Brain pericyte (primary cell): ENCODE results near the gene IWS1.
"Not testable (repeated sequence)": the region's sequence is repeated elsewhere in the genome, so short reads cannot be mapped to it uniquely, and the experiment has no call there.

Experiments used
- DNase-seq: peaks from one replicate; pipeline ENCODE4 v3.0.0-alpha.2; 2012; ENCODE audit warnings: low read depth, low spot score

The IWS1 gene

DNA sequence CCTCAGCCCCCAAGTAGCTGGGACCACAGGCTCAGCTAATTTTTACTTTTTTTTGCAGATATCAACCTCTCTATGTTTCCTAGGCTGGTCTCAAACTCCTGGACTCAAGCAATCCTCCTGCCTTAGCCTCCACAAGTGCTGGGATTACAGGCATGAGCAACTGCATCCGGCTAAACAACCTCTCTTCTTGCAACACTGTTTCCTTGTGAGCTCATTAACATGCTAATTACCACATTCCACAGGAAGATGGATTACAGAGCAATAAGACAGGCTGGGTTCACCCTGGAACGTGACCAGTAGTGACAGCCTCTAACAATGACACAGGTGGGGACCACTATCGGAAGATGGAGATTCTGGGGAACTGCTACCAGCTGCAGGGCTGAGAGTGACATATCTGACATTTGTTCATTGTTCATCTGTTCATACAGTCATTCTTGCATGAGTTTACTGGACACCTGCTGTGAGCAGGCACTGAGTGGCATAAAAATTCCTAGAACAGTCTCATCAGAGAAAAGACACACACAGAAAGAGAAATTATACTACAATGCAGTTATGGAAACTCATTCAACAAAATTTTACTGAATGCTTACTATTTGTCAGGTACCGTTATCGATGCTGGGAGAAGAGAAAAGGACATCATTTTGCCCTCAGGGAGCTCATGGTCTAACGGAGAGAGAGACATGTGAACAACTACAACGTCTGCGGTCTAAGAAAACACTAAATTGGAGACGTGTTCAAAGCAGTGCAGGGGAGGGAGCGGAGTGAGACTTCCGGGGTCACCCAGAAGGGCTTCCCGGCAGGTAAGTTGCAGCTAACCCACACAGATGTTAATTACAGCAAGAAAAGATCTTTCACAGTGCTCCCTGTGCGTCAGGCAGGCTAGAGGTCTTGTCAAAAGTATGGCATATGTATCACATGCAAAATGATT is 70.5 kb downstream of the IWS1 start:
- DNase-seq, result no peak

DNA sequence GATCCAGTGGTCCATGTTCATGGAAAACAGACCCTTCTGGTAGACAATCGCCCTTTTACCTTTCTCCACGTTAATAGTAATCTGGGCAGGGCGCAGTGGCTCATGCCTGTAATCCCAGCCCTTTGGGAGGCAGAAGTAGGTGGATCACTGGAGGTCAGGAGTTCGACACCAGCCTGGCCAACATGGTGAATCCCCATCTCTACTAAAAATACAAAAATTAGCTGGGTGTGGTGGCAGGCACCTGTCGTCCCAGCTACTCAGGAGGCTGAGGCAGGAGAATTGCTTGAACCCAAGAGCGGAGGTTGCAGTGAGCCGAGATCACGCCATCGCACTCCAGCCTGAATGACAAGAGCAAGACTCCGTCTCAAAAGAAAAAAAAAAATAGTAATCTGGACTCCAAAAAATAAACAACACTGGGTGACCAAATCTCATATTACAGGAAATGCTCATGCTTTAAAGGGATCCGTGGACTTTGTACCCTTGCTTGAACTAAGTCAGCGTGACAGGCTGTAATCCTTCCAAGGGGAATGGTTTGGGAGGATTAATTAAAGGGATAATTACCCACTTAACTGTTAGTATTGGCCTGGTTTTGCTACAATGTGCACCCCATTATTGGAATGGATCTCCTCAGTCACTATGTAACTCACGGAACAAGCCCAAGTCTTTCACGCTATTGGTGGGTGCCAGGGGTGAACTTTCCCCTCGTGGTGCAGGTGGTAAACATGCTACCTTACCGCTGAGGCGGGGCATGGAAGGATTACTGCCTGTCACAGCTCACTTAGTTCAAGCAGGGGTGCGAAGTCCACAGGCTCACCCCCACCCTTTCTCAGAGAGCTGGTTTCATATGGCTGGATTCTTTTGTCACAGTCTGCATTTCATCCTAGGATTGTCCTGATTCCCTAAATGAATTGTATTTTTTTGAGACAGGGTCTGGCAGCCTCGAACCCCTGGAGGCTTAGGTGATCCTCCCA is 71.4 kb downstream of the IWS1 start:
- DNase-seq, result no peak

DNA sequence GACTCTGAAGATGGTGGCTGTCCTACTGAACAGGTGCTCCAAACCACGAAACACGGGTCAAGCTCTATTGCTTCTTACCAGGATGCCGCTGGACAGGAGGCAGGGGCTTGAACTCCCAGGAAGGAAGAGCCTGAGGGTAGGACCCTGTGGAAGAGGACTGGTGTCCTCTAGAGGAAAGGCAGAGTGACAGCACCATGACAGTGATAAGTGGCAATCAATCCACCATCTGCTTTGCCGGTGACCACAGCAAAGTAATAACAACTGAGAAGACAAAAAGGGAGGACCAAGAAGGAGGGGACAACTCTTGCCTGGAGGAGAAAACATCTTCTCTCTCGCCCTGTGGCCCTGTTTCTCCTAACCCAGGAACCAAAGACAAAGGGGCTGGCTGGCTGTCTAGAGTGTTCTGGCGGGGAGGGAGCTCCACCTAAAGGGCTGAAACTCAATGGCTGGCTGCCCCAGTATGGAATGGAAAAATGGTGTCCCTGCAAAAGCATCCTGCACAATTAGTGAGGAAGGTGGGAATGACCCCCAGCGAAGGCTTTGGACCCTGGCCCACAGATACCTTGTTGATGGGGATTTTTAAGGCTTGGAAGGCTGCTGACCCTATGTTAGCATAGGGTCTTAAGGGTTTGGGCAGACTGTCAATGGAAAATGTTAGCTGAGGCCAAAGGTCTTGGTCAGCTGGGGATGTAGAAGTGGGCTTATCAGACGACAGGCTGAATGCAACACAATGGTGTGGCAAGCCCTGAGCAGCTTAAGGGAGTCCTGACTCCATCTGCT is 72.7 kb downstream of the IWS1 start:
- DNase-seq, result no peak

DNA sequence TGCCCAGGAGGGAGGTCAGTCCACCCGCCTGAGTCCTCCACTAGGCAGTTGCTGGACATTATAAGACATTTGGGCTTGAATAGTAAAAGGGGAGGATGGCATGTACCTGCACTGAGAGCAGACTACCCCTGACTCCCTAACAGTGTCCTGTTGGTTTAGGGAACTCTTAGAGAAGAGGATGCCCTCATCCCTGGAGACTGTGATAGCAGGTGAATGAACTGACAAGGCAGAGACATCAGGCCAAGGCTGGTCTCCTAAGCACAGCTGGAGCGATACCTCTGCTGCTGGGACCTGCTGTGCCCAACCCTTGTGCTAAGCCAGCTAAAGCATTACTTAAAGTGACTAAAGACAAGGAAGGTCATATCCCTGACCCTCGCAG is 73.3 kb downstream of the IWS1 start:
- DNase-seq, result no peak

DNA sequence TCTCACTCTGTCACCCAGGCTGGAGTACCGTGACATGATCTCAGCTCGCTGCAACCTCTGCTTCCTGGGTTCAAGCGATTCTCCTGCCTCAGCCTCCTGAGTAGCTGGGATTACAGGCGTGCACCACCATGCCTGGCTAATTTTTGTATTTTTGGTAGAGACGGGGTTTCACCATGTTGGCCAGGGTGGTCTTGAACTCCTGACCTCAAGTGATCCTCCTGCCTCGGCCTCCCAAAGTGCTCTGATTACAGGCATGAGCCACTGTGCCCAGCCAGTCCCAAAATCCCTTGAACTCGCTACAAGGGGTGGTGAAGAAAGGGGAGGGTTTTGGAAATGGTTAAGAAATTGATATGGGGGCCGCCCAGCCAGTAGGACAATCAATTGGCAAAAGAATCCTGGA is 73.9 kb downstream of the IWS1 start:
- DNase-seq, result not testable (repeated sequence)

DNA sequence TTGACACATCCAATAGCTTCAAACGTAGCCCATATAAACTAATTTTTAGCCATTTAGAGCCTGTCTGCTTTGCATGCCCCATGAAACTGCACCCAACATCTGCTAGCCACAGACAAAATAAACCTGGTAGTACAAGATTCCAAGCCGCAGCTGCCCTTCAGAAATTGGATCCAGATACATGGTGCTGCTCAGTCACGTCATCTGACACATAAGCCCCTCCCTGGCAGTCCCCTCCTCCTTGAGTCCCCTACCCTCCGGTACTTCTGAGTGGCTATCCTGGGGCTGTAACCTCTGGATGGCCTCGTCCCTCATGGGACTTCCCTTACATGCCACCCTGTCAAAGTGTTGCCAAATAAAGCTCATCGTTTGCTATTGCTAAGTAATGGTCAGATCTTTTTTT is 74.3 kb downstream of the IWS1 start:
- DNase-seq, result no peak

DNA sequence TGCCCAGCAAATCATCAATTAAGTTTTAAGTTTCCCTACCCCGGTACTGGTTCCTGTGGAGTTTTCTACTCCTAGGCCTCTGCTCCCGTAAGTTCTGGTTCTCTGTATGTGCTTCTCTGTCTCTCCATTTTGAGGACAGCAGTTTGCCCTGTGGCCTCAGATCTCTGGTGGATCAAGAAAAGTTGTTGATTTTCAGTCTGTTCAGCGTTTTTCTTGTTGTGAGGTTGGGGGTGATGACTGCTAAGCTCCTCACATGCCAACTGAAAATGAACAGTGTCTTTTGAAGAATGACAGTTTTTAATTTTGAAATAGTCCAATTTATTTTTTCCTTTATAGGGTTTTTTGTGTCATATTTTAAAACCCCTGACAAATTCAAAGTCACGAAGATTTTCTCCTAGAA is 76.4 kb downstream of the IWS1 start:
- DNase-seq, result no peak

DNA sequence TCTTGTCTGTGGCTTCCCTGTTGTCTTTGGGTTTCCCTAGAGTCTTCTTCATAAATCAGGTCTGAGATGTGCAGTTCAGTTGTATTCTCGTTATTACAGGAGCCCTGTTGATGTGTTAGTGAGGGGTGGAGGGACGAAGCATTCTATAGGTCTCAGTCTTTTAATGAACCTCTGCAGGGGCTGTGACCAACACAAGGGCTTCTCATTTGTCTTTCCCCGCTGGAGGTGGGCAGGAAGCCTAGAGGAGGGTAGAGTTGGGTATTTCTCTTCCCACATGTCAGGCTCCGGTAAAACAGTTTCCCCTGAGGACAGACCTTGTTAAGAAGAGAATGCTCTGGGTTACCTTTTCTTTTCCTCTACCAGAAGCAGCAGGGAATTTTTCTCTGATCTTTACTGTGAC is 76.9 kb downstream of the IWS1 start:
- no peak for DNase-seq

DNA sequence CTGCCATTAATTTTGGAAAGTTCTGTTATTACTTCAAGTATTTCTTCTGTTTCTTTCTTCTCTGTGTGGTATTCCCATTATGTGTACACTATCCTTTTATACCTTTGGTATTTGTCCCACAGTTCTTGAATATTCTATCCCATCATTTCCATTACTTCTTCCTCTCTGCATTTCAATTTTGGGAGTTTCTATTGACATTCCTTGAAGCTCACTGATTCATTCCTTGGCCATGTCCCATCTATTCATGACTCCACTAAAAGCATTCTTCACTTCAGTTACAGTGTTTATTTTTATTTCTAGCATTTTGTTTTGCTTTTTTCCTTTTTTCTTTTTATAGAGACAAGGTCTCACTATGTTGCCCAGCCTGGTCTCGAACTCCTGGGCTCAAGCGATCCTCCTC is 77.8 kb downstream of the IWS1 start:
- no peak for DNase-seq

DNA sequence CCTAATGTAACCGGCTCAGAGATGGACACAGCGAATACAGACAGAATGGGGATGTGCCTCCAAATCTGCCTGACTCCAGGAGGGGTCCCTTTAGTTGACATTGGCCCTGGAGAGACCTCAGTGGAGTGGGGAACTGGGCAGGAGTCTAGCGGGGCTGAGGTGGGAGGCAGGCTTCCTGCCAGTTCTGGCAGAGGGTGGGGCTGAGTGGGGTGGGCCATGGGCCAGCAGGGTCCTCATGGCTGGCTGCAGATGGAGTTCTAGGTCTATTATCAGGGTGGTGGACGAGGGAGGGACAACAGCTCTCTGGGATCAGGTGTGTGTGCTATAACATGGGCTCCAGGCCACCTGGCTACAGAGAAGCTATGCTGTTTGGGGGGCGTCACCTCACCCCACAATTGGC is 86.9 kb downstream of the IWS1 start:
- no peak for DNase-seq

DNA sequence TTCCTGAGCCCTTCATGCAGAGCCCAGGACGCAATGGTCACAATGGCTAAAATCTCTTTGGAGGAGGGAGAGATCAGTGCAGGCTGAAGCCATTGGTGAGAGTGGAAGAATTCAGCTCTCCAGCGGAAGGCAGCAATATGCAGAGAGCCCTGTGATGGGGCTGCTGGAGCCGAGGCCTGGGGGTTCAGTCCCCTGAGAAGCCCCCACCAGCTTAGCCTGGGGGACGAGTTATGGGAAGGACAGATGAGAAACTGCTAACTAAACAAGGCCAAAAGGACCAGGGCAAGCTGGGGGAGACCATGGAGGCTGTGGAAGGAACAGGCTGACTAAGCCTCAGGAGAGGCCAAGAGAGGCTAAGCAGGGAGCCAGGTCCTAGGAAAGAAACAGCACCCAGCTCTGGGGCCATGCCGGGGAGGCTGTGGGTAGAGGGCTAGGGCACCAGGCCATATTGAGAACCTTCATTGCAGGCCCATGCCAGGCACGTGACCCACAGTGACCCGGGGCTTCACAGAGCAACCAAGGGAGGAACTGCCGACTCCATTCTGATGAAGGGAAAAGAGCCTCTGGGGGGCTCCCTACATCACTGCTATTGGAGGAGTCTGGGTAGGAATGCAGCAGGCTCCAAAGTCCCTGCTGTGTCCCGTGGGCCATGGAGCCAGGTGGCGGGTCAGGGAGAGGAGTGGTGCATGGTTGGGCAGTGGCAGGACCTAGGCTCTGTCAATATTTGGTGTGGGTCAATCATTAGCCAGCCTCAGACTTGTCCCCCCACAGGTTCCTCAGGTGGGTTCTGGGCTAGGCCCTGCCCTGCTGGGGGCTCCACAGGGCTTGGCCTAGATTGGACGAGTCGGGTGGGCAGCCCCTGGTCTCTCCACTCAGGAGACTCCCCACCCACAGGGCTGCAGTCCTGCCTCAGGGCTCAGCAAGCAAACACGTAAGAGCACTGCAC is 88.2 kb downstream of the IWS1 start:
- DNase-seq, result no peak

DNA sequence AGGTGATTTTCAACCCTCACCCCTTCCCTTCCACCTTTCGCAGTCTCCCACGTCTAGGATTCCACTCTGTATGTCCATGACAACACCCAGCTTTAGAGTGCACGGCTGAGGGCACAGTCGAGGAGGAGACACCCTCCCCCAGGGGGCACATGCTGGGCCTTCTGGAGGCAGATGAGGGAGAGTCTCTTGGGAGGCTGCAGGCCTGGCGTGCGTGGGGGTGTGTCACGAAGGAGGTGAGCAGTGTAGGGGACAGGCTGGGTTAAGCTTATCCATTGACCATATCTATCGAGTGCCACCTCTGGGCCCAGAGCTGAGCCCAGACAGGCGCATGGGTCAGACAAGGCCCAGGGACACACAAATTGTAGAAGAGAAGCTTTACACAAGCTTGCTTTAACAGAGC is 89.2 kb downstream of the IWS1 start:
- DNase-seq, result no peak

DNA sequence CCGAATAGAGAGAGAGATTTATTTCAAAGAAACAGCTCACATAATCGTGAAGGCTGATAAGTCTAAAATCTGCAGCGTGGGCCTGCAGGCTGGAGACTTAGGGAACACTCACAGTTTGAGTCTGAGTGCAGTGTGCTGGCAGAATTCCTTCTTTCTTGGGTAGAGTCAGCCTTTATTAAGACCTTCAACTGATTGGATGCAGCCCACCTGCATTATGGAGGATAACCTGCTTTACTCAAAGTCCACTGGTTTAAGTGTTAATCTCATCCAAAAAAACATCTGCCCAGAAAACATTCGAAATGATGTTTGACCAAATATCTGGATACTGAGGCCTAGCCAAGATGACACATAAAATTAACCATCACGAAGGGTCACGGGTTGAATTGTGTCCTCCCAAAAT is 91.8 kb downstream of the IWS1 start:
- DNase-seq, result no peak

DNA sequence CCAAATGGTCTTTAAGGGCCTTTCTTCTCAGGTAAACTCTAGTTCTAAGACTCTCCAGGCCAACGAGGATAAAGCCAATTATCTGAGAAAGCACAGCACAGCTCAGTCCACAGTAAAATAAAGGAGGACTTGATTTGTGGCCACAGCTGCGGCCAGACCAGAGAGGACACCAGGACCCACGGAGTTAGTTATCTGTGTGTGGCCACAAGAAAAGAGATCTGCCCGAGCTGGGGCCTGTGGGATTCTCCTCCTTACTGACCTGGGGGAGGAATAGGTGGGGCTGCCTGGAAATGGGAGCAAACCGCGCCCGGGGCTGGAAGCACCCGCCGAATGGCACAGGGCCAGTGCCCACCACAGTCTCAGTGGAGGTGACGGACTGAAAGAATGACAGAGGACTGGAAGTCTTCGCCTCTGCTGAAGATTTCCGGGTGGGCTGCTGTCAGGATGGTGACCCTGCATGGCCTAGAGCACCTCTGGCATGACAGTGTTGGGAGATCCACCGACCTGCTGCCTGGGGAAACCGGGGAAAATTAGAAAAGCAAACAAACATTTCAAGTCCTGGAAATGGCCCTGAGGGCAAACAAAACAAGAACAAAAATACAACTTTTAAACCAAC is 94.8 kb downstream of the IWS1 start:
- no peak for DNase-seq
